Activated CD4-positive, alpha-beta T cell treated with anti-CD3 and anti-CD28 coated beads for 36 hours (primary cell): ENCODE results near the gene IRAK3. TPM values are rescaled to one million over a fixed set of nuclear protein-coding genes. Genes with fewer than 3 reads are reported as not detected.
"Not testable (repeated sequence)": the region's sequence is repeated elsewhere in the genome, so short reads cannot be mapped to it uniquely, and the experiment has no call there.

Experiments
- ATAC-seq: fragments of 200-7000 bp; cut with Tn5 transposase; one replicate; pipeline ENCODE4 v1.10.0; 2021; ENCODE audit warnings: mild to moderate bottlenecking, moderate library complexity
- CTCF ChIA-PET: fragments of 350-600 bp; sonication (Branson Sonifier 250); formaldehyde crosslinking; loops from one replicate; lab custom pipeline; 2021; ENCODE audit warnings: antibody characterized with exemption; lab: Charles Lee
- POLR2A ChIA-PET: fragments of 350-600 bp; sonication (Branson Sonifier 250); formaldehyde crosslinking; loops from one replicate; lab custom pipeline; 2021; ENCODE audit warnings: antibody characterized with exemption, inconsistent platforms; lab: Charles Lee
- DNase-seq: peaks from one replicate; pipeline ENCODE4 v3.0.0-alpha.2; 2020
- H3K27ac Mint-ChIP-seq: one replicate; pipeline ENCODE4 v1.8.0; 2021; ENCODE audit warnings: mixed read lengths
- H3K27me3 Mint-ChIP-seq: one replicate; pipeline ENCODE4 v1.8.0; 2021; ENCODE audit warnings: mixed read lengths
- H3K36me3 Mint-ChIP-seq: one replicate; pipeline ENCODE4 v1.8.0; 2021; ENCODE audit warnings: low read depth, mixed read lengths
- H3K4me1 Mint-ChIP-seq: one replicate; pipeline ENCODE4 v1.8.0; 2021; ENCODE audit warnings: mixed read lengths
- H3K4me3 Mint-ChIP-seq: one replicate; pipeline ENCODE4 v1.8.0; 2021; ENCODE audit warnings: mild to moderate bottlenecking, moderate library complexity, mixed read lengths
- H3K9me3 Mint-ChIP-seq: one replicate; pipeline ENCODE4 v1.8.0; 2021; ENCODE audit warnings: low read depth, mixed read lengths
- intact Hi-C, 2 experiments: fragments of 100-400 bp; cut with DNase I in 1 of 2; cut with micrococcal nuclease in 1 of 2; formaldehyde crosslinking; loops; one replicate each; pipeline versions ENCODE4 v1.14.2 to v1.15.1; 2022 to 2024; cut with DNase I, micrococcal nuclease
- total RNA-seq, 2 experiments: library from RNA; stranded (reverse); gene quantifications; one replicate each; pipeline ENCODE4 v1.2.3, GENCODE V29; 2021

Gene IRAK3
- total RNA-seq, 2 experiments from 2014 or later: 0.82 to 1.1 TPM

DNA sequence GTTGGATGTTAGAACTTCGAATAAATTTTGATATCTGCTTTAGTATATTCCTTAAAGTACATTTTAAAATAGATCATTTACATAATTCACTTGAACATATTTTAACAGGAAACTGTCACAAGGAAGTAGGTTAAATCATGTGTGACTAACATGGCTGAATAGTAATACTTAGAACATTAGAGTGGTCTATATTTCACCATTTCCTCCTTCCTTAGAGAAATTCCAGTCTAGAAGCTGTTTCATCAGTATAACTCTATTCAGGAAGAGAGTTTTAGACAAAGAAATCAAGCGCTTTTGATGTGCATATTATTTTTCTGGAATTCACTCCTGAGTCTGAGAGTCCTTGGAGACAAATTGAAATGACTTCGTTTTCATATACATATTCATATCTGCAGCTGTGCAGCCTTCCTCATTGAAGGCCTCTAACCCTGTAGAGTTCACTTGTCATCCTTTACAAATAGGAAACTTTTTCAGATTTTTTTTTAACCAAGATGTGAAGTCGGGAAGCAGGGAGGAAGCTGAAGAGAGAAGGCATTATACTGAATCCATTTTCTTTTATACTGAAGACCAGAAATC, 28.4 kb downstream of the IRAK3 start:
- POLR2A ChIA-PET: no interaction called here
- CTCF ChIA-PET: interaction anchor here (1.1 to 1.4 kb wide), 3 partner anchors 9 to 18 kb away, joined by 3 to 6 read pairs (median 4); no protein-coding TSS in a partner anchor
- H3K27ac Mint-ChIP-seq: no peak overlapping the region
- H3K4me1 Mint-ChIP-seq: peaks cover 9% of the 10 kb centered on the region
- H3K27me3 Mint-ChIP-seq: peaks cover 8% of the 10 kb centered on the region
- H3K36me3 Mint-ChIP-seq: peaks cover 4% of the 10 kb centered on the region
- no peak overlapping the region for H3K4me3 Mint-ChIP-seq
- DNase-seq (no peak), ATAC-seq (no peak)
- intact Hi-C loops: no loop called here
- H3K9me3 Mint-ChIP-seq: peaks cover 4% of the 10 kb centered on the region

DNA sequence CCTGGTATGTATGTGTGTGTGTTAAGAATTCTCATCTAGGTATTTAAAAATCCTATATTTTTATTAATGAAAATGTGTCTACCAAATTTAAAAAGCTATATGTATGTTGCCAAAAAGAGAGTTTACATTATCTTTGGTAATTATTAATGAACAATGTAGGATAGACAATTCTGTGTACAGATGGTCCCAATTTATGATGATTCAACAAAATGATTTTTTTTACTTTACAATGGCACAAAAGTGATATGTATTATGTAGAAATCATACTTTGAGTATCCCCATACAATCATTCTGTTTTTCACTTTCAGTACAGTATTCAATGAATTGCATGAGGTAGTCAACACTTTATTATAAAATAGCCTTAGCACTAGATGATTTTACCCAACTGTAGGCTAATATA, 39.4 kb downstream of the IRAK3 start:
- ChIA-PET POLR2A (no interaction called here), CTCF (interaction anchor here (0.7 to 1.5 kb wide), 4 partner anchors 10 to 118 kb away, joined by 3 to 6 read pairs (median 3); no protein-coding TSS in a partner anchor)
- intact Hi-C loops: no loop called here
- Mint-ChIP-seq H3K4me1 (no peaks in the 10 kb centered on the region), H3K27me3 (no peaks in the 10 kb centered on the region), H3K9me3 (no peaks in the 10 kb centered on the region), H3K36me3 (no peaks in the 10 kb centered on the region), H3K27ac (no peak overlapping the region), H3K4me3 (no peak overlapping the region)
- no peak for ATAC-seq
- no peak for DNase-seq

DNA sequence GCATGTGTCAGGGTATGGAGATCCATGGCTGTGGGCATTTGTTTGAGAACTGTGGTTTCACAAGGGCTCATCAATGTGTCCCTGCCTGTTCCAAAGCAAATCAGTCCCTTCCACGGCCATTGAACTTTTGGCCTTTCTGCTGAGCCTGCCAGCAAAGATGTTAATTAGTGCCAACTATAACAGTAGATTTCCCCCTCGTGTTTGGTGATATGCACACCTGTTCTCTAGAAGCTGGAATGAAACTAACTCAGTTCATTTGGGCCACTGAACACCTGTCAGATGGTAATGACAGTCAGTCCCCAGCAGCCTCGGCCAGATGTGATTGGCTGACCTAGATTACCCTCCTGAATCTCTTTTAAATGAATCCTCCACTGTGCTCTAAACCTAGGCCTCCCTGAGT, 43.2 kb downstream of the IRAK3 start:
- Mint-ChIP-seq H3K4me1 (peaks cover 3% of the 10 kb centered on the region), H3K27me3 (peaks cover 17% of the 10 kb centered on the region), H3K27ac (no peak overlapping the region), H3K4me3 (no peak overlapping the region), H3K36me3 (no peaks in the 10 kb centered on the region), H3K9me3 (no peaks in the 10 kb centered on the region)
- ChIA-PET POLR2A (no interaction called here), CTCF (interaction anchor here (0.5 kb wide), 1 partner anchor 231 kb away, joined by 3 read pairs; no protein-coding TSS in a partner anchor)
- intact Hi-C loops: loop anchor here in 1 of 2 experiments (5.0 kb wide), 1 partner anchor 100 kb away; the partner anchor contains the start of gene LLPH
- no peak for ATAC-seq
- DNase-seq: no peak

DNA sequence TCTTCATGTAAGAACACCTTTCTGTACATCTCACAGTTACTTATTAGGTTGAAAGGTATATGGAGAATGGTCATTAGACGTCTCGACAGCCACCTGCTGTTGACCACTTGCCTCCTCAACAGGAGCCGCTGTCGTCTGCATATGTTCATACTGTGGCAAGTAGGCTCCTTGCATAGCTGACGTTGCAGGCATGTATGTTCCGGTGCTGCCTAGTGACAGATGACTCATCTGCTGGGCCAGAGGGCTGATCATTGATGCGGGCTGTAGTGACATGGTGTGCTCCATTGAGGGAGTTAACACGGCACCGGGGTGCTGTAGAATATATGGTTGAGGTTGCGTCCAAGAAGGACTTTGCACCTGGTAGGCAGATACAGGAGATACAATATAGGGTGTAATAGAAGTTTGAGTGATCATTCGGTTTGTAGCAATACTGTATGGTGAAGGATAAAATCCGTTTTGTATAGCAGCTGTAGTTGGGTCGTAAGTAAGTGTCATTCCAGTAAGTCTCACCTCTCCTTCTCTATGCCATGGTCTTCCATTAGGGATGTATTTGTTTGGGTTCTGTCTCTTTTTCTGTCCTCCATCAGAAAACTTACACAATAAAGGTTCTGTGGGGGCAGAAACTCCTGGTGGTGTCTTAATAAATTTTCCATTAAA, 45.2 kb downstream of the IRAK3 start:
- H3K4me3 Mint-ChIP-seq: not testable (repeated sequence)

DNA sequence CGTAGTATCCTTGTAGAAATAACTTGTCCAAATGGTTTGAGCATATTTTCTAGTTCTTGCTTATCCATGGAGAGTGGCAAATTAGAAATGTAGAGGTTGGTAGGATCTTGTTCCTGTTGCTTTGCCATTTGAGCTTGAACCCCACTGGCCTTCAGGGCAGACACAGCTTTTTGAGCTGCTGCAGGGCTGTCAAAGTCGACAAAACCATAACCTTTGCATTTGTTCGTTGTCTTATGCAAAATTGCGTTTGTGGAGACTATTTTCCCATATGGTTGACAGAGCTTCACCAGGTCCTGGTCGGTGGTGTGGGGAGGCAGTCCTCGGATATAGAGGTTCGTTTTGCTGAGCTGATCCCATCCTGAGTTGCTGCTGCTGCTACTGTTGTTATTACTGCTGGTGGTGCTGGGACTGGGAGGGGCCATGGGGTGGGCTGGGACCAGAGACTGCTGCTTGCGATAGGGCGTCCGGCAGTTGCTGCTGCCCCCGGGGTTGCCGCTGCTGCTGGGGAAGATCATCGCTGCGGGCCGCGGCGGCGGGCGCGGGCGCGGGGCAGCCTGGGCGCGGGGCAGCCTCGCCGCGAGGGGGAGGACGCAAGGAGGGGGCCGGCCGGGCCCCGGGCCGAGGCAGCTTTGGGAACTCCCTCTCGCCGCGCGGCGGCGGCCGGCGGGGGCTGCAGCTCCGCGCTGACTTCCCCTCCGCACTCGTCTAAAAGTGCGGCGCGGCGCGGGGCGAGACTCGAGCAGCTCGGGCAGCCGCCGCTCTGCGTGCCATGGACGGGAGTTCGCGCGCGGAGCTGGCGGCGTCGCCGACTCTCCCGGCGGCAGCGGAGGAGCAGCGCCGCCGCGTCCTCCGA, 46.0 kb downstream of the IRAK3 start:
- POLR2A ChIA-PET, H3K9me3 Mint-ChIP-seq, H3K36me3 Mint-ChIP-seq, H3K4me1 Mint-ChIP-seq, H3K27ac Mint-ChIP-seq: not testable (repeated sequence)
- intact Hi-C loops: loop anchor here in 1 of 2 experiments (1.0 to 5.0 kb wide), 2 partner anchors 66 to 103 kb away; partner anchors contain the start of genes LLPH and TMBIM4
- H3K27me3 Mint-ChIP-seq: peaks cover 23% of the 10 kb centered on the region
- CTCF ChIA-PET: interaction anchor here (0.6 to 1.9 kb wide), 10 partner anchors 9 to 95 kb away, joined by 3 to 10 read pairs (median 3); partner anchors contain the start of gene TMBIM4
- ATAC-seq (peak; percentile 77), DNase-seq (peak; percentile 64)
- H3K4me3 Mint-ChIP-seq: peak overlapping the region; percentile 54

More for the DNA sequence above, 45.2 kb downstream of the IRAK3 start:
- H3K36me3 Mint-ChIP-seq, POLR2A ChIA-PET, H3K4me1 Mint-ChIP-seq, H3K9me3 Mint-ChIP-seq, H3K27ac Mint-ChIP-seq: not testable (repeated sequence)
- H3K27me3 Mint-ChIP-seq: peaks cover 23% of the 10 kb centered on the region
- DNase-seq: peak; percentile 42
- intact Hi-C loops: loop anchor here in 1 of 2 experiments (5.0 kb wide), 1 partner anchor 102 kb away; the partner anchor contains the start of gene LLPH
- CTCF ChIA-PET: interaction anchor here (0.6 kb wide), 1 partner anchor 20 kb away, joined by 3 read pairs; no protein-coding TSS in a partner anchor
- ATAC-seq: peak; percentile 72

DNA sequence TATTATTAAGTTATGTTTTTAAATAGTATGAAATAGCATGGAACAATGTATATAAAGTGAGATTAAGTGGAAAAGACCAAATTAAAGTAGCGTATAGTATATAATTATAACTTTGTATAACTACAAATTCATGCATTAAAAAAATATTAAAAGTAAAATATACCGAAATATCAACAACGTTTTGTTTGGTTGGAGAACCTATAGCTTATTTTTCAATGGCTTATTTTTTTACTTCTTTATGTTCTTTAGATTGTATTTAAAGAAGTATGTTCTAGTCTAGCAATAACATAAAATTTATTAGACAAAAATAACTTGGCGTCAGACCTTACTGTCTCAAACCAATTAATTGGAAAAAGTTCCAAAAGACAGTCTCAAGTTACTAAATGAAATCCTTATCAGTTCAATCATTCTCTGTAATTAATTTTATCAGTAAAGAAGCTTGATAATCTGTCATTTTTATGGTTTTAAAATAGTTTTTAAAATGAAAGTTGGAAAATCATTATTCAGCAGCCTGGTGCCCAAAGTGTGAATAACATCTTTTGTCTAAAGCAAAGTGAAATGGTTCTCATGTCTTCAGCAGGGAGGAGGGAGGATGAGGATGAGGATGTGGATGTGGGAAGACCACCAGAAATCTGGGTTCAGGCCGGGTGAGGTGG, 46.7 kb downstream of the IRAK3 start:
- intact Hi-C loops: loop anchor here (1.0 to 2.0 kb wide), 2 partner anchors 66 to 67 kb away; partner anchors contain the start of gene TMBIM4 (in 2 of the 2)
- H3K27me3 Mint-ChIP-seq: peaks cover 23% of the 10 kb centered on the region
- peak overlapping the region; percentile 42 for H3K4me3 Mint-ChIP-seq
- no peak for DNase-seq
- H3K9me3 Mint-ChIP-seq: no peaks in the 10 kb centered on the region
- no peak for ATAC-seq
- H3K27ac Mint-ChIP-seq: no peak overlapping the region
- H3K36me3 Mint-ChIP-seq: no peaks in the 10 kb centered on the region
- POLR2A ChIA-PET: no interaction called here
- CTCF ChIA-PET: interaction anchor here (0.9 to 1.9 kb wide), 8 partner anchors 8 to 96 kb away, joined by 3 to 10 read pairs (median 3); partner anchors contain the start of gene TMBIM4
- H3K4me1 Mint-ChIP-seq: peaks cover 3% of the 10 kb centered on the region

DNA sequence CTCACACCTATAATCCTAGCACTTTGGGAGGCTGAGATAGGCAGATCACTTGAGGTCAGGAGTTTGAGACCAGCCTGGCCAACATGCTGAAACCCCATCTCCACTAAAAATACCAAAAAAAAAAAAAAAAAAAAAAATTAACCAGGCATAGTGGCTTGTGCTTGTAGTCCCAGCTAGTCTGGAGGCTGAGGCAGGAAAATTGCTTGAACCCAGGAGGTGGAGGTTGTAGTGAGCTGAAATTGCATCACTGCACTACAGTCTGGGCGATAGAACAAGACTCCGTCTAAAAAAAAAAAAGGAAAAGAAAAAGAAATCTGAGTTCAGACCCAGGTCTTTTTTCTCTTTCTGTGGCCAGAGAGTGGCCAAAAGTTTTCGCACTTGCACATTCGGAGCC, 47.3 kb downstream of the IRAK3 start:
- H3K9me3 Mint-ChIP-seq, H3K27ac Mint-ChIP-seq, DNase-seq, H3K4me1 Mint-ChIP-seq, H3K36me3 Mint-ChIP-seq, ATAC-seq, POLR2A ChIA-PET: not testable (repeated sequence)
- Mint-ChIP-seq H3K27me3 (peaks cover 24% of the 10 kb centered on the region), H3K4me3 (peak overlapping the region; percentile 38)
- CTCF ChIA-PET: interaction anchor here (0.9 to 1.9 kb wide), 6 partner anchors 10 to 97 kb away, joined by 3 to 10 read pairs (median 3); partner anchors contain the start of gene TMBIM4
- intact Hi-C loops: loop anchor here in 1 of 2 experiments (2.0 kb wide), 1 partner anchor 67 kb away; the partner anchor contains the start of gene TMBIM4

DNA sequence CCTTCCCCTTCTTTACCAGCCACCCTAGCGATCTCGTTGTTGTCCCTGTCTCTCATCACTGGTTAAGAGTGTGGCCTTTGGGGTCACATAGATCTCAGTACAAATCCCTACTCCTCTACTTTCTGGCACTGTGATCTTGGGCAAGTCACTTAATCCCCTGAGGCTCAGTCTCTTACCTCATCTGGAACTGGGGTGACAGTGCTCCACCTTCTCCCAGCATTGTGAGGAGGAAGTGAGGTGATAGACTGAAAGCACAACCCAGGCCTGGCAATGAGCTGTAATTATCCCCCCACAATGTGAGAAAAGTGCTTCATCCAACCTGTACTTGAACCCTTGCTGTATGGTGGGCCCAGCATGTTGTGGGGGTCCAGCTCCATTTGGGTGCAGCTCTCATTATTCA, 48.0 kb downstream of the IRAK3 start:
- no peak overlapping the region for H3K27ac Mint-ChIP-seq
- H3K4me1 Mint-ChIP-seq: peaks cover 3% of the 10 kb centered on the region
- H3K27me3 Mint-ChIP-seq: peaks cover 25% of the 10 kb centered on the region
- H3K9me3 Mint-ChIP-seq: no peaks in the 10 kb centered on the region
- POLR2A ChIA-PET: no interaction called here
- H3K4me3 Mint-ChIP-seq: no peak overlapping the region
- H3K36me3 Mint-ChIP-seq: no peaks in the 10 kb centered on the region
- intact Hi-C loops: loop anchor here in 1 of 2 experiments (2.0 kb wide), 1 partner anchor 68 kb away; the partner anchor contains the start of gene TMBIM4
- DNase-seq (no peak), ATAC-seq (no peak)
- CTCF ChIA-PET: interaction anchor here (0.6 to 1.2 kb wide), 3 partner anchors 9 to 190 kb away, joined by 3 read pairs; no protein-coding TSS in a partner anchor

DNA sequence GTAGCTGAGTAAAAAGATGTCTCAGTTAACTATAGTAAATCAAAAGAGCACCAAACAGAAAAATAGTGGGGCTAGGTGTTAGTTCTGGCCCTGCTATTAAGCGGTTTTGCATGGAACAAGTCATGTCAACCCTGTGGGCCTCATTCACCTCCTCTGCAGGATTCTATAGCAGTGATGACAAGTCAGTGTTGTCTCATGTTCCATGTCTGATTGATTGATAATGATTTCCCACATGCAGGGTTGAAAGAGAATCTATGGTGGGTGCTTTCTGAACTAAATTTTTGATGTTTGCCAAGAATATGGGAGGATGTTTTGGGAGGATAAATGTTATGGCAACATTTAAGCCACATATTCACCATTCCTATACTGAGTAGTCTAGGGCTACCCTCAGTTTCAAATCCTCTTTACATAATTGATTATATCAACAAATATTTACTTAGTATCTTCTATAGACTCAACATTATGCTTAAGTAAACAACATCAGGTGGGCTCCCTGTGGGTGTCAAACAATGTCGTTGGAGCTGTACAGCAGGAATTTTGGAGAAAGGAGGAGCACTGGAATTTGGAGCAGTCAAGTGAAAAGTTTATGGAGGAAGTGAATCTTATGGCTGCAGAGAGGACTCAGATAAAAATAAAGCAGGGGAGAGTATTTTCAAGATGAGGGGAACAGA, 48.6 kb downstream of the IRAK3 start:
- POLR2A ChIA-PET: no interaction called here

DNA sequence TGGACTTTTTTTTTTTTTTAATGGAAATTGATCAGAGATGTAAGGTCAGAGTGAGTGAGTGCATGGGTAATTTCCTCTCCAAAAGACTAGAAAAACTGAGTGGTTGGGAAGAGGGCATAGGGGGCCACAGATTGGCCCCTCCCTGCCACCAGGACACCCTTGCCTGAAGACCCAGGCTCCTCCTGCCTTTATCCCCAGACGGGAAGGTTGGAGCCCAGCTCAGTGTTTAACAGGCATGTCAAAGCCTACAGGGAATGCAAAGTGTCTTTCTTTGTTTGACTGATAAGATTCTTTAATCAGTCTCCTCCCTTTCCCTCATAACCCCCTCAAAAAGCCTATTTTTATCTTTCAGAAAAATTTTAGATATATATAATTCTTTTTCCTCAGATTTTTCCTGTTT, 50.3 kb downstream of the IRAK3 start:
- Mint-ChIP-seq H3K4me3 (no peak overlapping the region), H3K4me1 (peaks cover 3% of the 10 kb centered on the region), H3K36me3 (no peaks in the 10 kb centered on the region), H3K9me3 (no peaks in the 10 kb centered on the region), H3K27me3 (peaks cover 25% of the 10 kb centered on the region), H3K27ac (no peak overlapping the region)
- ATAC-seq: no peak
- no peak for DNase-seq
- intact Hi-C loops: no loop called here
- ChIA-PET POLR2A (no interaction called here), CTCF (no interaction called here)

More for the DNA sequence above, 48.6 kb downstream of the IRAK3 start:
- Mint-ChIP-seq H3K4me1 (peaks cover 3% of the 10 kb centered on the region), H3K9me3 (no peaks in the 10 kb centered on the region), H3K36me3 (no peaks in the 10 kb centered on the region), H3K4me3 (no peak overlapping the region), H3K27ac (no peak overlapping the region), H3K27me3 (peaks cover 25% of the 10 kb centered on the region)
- CTCF ChIA-PET: interaction anchor here (1.1 to 1.2 kb wide), 2 partner anchors 9 to 32 kb away, joined by 3 read pairs; no protein-coding TSS in a partner anchor
- ATAC-seq (no peak), DNase-seq (no peak)
- intact Hi-C loops: loop anchor here in 1 of 2 experiments (2.0 kb wide), 1 partner anchor 69 kb away; the partner anchor contains the start of gene TMBIM4
